Bronchial epithelial cell (primary cell): ENCODE data around the gene SPIRE1. TPM values are rescaled to one million over a fixed set of nuclear protein-coding genes. Genes with fewer than 3 reads are reported as not detected.

Source experiments
- DNase-seq: peaks from one replicate; pipeline ENCODE4 v3.0.0-alpha.2; 2010; ENCODE audit warnings: low read depth
- FAIRE-seq: peaks from 2 replicates; lab custom pipeline; 2011; peaks lifted over from hg19 to GRCh38; lab: Jason Lieb, UNC
- H3K27me3 ChIP-seq: 2 replicates; pipeline ENCODE4 v1.5.1; 2011; ENCODE audit warnings: low read length; ENCODE audit not compliant: control insufficient read depth, insufficient read depth
- H3K36me3 ChIP-seq: 2 replicates; pipeline ENCODE4 v1.5.1; 2011; ENCODE audit warnings: low read length; ENCODE audit not compliant: control insufficient read depth, insufficient read depth
- H3K4me3 ChIP-seq: 2 replicates; pipeline ENCODE4 v1.5.1; 2011; ENCODE audit warnings: mild to moderate bottlenecking, low read depth, low read length, control low read depth
- total RNA-seq: library from RNA; depleted of rRNA; stranded (reverse); fragments of >200 nt; gene quantifications from 2 replicates; pipeline ENCODE4 v1.2.1, GENCODE V29; 2014
- TF ChIP-seq, protein P1 (sequence below): IDR thresholded peaks from 2 replicates; pipeline ENCODE4 v1.5.1; 2011; ENCODE audit warnings: mild to moderate bottlenecking, moderate library complexity, low read length, control low read depth, inconsistent platforms; ENCODE audit not compliant: insufficient read depth, severe bottlenecking

Gene SPIRE1
- total RNA-seq, 1 donor from 2014 or later: 141 TPM

- TF ChIP-seq, protein P1, sequence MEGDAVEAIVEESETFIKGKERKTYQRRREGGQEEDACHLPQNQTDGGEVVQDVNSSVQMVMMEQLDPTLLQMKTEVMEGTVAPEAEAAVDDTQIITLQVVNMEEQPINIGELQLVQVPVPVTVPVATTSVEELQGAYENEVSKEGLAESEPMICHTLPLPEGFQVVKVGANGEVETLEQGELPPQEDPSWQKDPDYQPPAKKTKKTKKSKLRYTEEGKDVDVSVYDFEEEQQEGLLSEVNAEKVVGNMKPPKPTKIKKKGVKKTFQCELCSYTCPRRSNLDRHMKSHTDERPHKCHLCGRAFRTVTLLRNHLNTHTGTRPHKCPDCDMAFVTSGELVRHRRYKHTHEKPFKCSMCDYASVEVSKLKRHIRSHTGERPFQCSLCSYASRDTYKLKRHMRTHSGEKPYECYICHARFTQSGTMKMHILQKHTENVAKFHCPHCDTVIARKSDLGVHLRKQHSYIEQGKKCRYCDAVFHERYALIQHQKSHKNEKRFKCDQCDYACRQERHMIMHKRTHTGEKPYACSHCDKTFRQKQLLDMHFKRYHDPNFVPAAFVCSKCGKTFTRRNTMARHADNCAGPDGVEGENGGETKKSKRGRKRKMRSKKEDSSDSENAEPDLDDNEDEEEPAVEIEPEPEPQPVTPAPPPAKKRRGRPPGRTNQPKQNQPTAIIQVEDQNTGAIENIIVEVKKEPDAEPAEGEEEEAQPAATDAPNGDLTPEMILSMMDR: no peak
- Histone ChIP-seq H3K4me3 (no peak overlapping the region), H3K27me3 (no peaks in the 10 kb centered on the region), H3K36me3 (peaks cover 2% of the 10 kb centered on the region)
- FAIRE-seq (no peak), DNase-seq (no peak)
Measured at GRCh38 chr18:12441475-12442034, 216.4 kb downstream of the SPIRE1 start.

DNA sequence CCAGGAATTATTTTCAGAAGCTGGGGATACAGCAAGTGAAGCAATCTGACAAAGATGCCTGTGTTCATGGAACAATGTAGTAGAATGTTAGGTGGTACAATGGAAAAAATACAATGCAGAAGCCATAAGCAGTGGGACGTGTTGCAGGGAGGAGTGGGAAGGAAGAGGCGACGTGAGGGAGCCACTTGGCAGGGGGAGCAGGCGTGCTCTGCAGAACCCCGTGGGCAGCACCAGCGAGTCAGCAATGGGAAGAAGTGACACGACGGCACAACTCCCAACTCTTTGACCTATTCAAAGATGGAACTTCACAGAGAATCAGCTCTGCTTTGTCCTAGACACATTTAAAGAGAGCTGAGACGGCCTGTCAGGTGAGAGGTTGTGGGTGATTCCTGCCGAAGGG, 219.7 kb downstream of the SPIRE1 start:
- Histone ChIP-seq H3K4me3 (no peak overlapping the region), H3K27me3 (no peaks in the 10 kb centered on the region), H3K36me3 (peaks cover 2% of the 10 kb centered on the region)
- TF ChIP-seq, protein P1: no peak
- DNase-seq (no peak), FAIRE-seq (peak; percentile 18)

- TF ChIP-seq, protein P1: no peak
- Histone ChIP-seq H3K4me3 (no peak overlapping the region), H3K27me3 (no peaks in the 10 kb centered on the region), H3K36me3 (peaks cover 6% of the 10 kb centered on the region)
- FAIRE-seq (no peak), DNase-seq (no peak)
Measured at GRCh38 chr18:12435867-12436266, 222.0 kb downstream of the SPIRE1 start.

- Histone ChIP-seq H3K27me3 (no peaks in the 10 kb centered on the region), H3K4me3 (no peak overlapping the region), H3K36me3 (peaks cover 6% of the 10 kb centered on the region)
- FAIRE-seq: no peak
- DNase-seq: no peak
- TF ChIP-seq, protein P1: no peak
Measured at GRCh38 chr18:12434541-12434929, 223.4 kb downstream of the SPIRE1 start.

GRCh38 chr18:12433829-12434540, 223.9 kb downstream of the SPIRE1 start:
- no peak for FAIRE-seq
- Histone ChIP-seq H3K27me3 (no peaks in the 10 kb centered on the region), H3K36me3 (peaks cover 6% of the 10 kb centered on the region), H3K4me3 (no peak overlapping the region)
- TF ChIP-seq, protein P1: no peak
- no peak for DNase-seq
